Measurements from ENCODE around the gene LRRC25.

DNA sequence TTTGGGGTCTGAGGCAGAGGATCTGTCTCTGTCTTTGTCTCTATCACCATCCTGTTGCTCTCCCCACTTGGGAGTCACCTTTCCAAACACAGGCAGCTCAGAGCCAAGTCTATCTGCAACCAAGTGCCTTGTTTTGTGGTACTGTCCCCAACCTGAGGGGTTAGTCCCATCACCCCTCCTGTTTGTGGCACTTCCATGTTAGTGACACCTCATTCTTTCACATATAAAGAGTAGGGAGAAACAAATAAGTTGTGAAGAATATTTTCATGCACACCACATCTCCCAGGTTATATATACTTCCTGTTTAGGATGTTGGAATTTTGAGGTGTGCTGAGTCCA lies 7.7 kb downstream of the LRRC25 start:
- TF ChIP-seq, protein P1, sequence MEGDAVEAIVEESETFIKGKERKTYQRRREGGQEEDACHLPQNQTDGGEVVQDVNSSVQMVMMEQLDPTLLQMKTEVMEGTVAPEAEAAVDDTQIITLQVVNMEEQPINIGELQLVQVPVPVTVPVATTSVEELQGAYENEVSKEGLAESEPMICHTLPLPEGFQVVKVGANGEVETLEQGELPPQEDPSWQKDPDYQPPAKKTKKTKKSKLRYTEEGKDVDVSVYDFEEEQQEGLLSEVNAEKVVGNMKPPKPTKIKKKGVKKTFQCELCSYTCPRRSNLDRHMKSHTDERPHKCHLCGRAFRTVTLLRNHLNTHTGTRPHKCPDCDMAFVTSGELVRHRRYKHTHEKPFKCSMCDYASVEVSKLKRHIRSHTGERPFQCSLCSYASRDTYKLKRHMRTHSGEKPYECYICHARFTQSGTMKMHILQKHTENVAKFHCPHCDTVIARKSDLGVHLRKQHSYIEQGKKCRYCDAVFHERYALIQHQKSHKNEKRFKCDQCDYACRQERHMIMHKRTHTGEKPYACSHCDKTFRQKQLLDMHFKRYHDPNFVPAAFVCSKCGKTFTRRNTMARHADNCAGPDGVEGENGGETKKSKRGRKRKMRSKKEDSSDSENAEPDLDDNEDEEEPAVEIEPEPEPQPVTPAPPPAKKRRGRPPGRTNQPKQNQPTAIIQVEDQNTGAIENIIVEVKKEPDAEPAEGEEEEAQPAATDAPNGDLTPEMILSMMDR (IDR thresholded peaks at IDR 0.05; ENCODE audit: low read depth, low read length) = no peak
- TF ChIP-seq EZH2phosphoT487 (IDR thresholded peaks at IDR 0.05; ENCODE audit: low read depth) = no peak

All from OCI-LY3 (cell line).